H1 (cell line): Measurements from ENCODE around the gene NUP210L. TPM values are rescaled to one million over a fixed set of nuclear protein-coding genes. Genes with fewer than 3 reads are reported as not detected.

Experiments
- CTCF ChIA-PET: fragments of 300-600 bp; sonication (Branson Sonifier 250); formaldehyde crosslinking; loops from one replicate; lab custom pipeline; 2021; ENCODE audit not compliant: partially characterized antibody; lab: Charles Lee
- POLR2A ChIA-PET: fragments of 300-600 bp; sonication (Branson Sonifier 250); formaldehyde crosslinking; loops from one replicate; lab custom pipeline; 2021; ENCODE audit warnings: inconsistent platforms; ENCODE audit not compliant: partially characterized antibody; lab: Charles Lee
- DNase-seq, 2 experiments: peaks; one replicate each; pipeline versions ENCODE4 v3.0.0 to v3.0.0-alpha.2; 2010 to 2022; ENCODE audit warnings: low spot score in 2 of 2, low read depth in 1 of 2, mixed read lengths in 1 of 2
- FAIRE-seq: peaks from 2 replicates; lab custom pipeline; 2011; peaks lifted over from hg19 to GRCh38; lab: Jason Lieb, UNC
- H2AFZ ChIP-seq: 2 replicates; pipeline ENCODE4 v1.8.1; 2012; ENCODE audit warnings: low read length, inconsistent platforms
- H2AK5ac ChIP-seq: 2 replicates; pipeline ENCODE4 v1.6.1; 2013; ENCODE audit warnings: low read depth, low read length
- H2BK120ac ChIP-seq: replicated peaks from 2 replicates; pipeline ENCODE3; 2013; ENCODE audit warnings: low read depth, low read length, inconsistent platforms
- H2BK12ac ChIP-seq: 2 replicates; pipeline ENCODE4 v1.6.1; 2013; ENCODE audit warnings: low read depth, low read length
- H2BK15ac ChIP-seq: 2 replicates; pipeline ENCODE4 v1.6.1; 2013; ENCODE audit warnings: low read length
- H2BK20ac ChIP-seq: 2 replicates; pipeline ENCODE4 v1.6.1; 2013; ENCODE audit warnings: low read length
- H2BK5ac ChIP-seq: 2 replicates; pipeline ENCODE4 v1.6.1; 2013; ENCODE audit warnings: low read depth, low read length
- H3K14ac ChIP-seq: 2 replicates; pipeline ENCODE4 v1.6.1; 2013; ENCODE audit warnings: inconsistent platforms; ENCODE audit not compliant: insufficient read length
- H3K18ac ChIP-seq: 2 replicates; pipeline ENCODE4 v1.6.1; 2013; ENCODE audit warnings: low read length; ENCODE audit errors: extremely low read depth
- H3K23ac ChIP-seq: 2 replicates; pipeline ENCODE4 v1.6.1; 2013; ENCODE audit warnings: inconsistent platforms; ENCODE audit not compliant: insufficient read length
- H3K23me2 ChIP-seq: 2 replicates; pipeline ENCODE4 v1.6.1; 2013; ENCODE audit warnings: low read depth, low read length
- H3K27ac ChIP-seq: 2 replicates; pipeline ENCODE4 v1.6.1; 2011; ENCODE audit warnings: low read depth, low read length, inconsistent platforms
- H3K27me3 ChIP-seq, 4 experiments: replicated peaks in 1 of 4; 1 replicate in 1 of 4; 2 replicates in 3 of 4; pipeline versions ENCODE4 v1.6.1 to v1.8.1; 2011 to 2013; ENCODE audit warnings: low read length in 3 of 4, mild to moderate bottlenecking in 3 of 4, inconsistent platforms in 2 of 4, mixed read lengths in 2 of 4, moderate library complexity in 1 of 4; ENCODE audit not compliant: control insufficient read depth in 3 of 4, insufficient read depth in 3 of 4; ENCODE audit errors: extremely low read depth in 1 of 4
- H3K36me3 ChIP-seq, 4 experiments: 2 replicates each; pipeline versions ENCODE4 v1.6.1 to v1.8.1; 2011 to 2013; ENCODE audit warnings: mild to moderate bottlenecking in 4 of 4, low read length in 3 of 4, moderate library complexity in 2 of 4, control low read depth in 1 of 4, inconsistent platforms in 1 of 4; ENCODE audit not compliant: insufficient read depth in 4 of 4, control insufficient read depth in 2 of 4
- H3K4ac ChIP-seq: replicated peaks from 2 replicates; pipeline ENCODE3; 2013; ENCODE audit warnings: low read length, low read depth, mixed read lengths, inconsistent platforms; ENCODE audit not compliant: insufficient read length
- H3K4me1 ChIP-seq, 4 experiments: replicated peaks in 1 of 4; 1 replicate in 1 of 4; 2 replicates in 3 of 4; pipeline versions ENCODE4 v1.6.1 to v1.8.1; 2011 to 2013; ENCODE audit warnings: low read length in 3 of 4, inconsistent platforms in 2 of 4, mixed read lengths in 1 of 4; ENCODE audit not compliant: insufficient read depth in 4 of 4, control insufficient read depth in 3 of 4
- H3K4me2 ChIP-seq, 2 experiments: 2 replicates each; pipeline versions ENCODE4 v1.6.1 to v1.8.1; 2011 to 2013; ENCODE audit warnings: low read depth in 2 of 2, low read length in 2 of 2, control low read depth in 1 of 2, inconsistent platforms in 1 of 2, mild to moderate bottlenecking in 1 of 2; ENCODE audit not compliant: insufficient read depth in 1 of 2
- H3K4me3 ChIP-seq, 4 experiments: fragments of 200-600, 300-600 bp in 1 of 4; sonication (generic), shearing (Covaris generic), sonication (Bioruptor Twin) in 1 of 4; 2 replicates each; pipeline versions ENCODE4 v1.5.1 to v1.8.1; 2011 to 2016; ENCODE audit warnings: low read length in 4 of 4, low read depth in 3 of 4, control low read depth in 2 of 4, inconsistent platforms in 2 of 4, mild to moderate bottlenecking in 2 of 4, mixed read lengths in 1 of 4, moderate library complexity in 1 of 4; ENCODE audit not compliant: insufficient read depth in 2 of 4; ENCODE audit errors: extremely low read depth in 1 of 4
- H3K56ac ChIP-seq: replicated peaks from 2 replicates; pipeline ENCODE3; 2013; ENCODE audit warnings: low read depth, mild to moderate bottlenecking, mixed read lengths, low read length, inconsistent platforms; ENCODE audit not compliant: insufficient read length
- H3K79me1 ChIP-seq: 2 replicates; pipeline ENCODE4 v1.6.1; 2013; ENCODE audit warnings: low read depth, low read length, control low read depth
- H3K79me2 ChIP-seq, 2 experiments: 2 replicates each; pipeline versions ENCODE4 v1.6.1 to v1.8.1; 2012 to 2013; ENCODE audit warnings: low read length in 2 of 2, mild to moderate bottlenecking in 2 of 2, inconsistent platforms in 1 of 2; ENCODE audit not compliant: insufficient read depth in 2 of 2, control insufficient read depth in 1 of 2
- H3K9ac ChIP-seq, 4 experiments: replicated peaks in 1 of 4; 1 replicate in 1 of 4; 2 replicates in 3 of 4; pipeline versions ENCODE4 v1.6.1 to v1.8.1; 2011 to 2013; ENCODE audit warnings: low read depth in 3 of 4, low read length in 3 of 4, control low read depth in 2 of 4, mild to moderate bottlenecking in 2 of 4, moderate library complexity in 2 of 4, inconsistent platforms in 1 of 4; ENCODE audit errors: extremely low read depth in 1 of 4
- H3K9me3 ChIP-seq, 2 experiments: 2 replicates each; pipeline versions ENCODE4 v1.6.1 to v1.8.1; 2012 to 2013; ENCODE audit warnings: mild to moderate bottlenecking in 2 of 2, moderate library complexity in 2 of 2, control low read depth in 1 of 2, inconsistent platforms in 1 of 2, low read depth in 1 of 2, low read length in 1 of 2, mixed read lengths in 1 of 2; ENCODE audit not compliant: insufficient read depth in 2 of 2
- H4K20me1 ChIP-seq, 2 experiments: replicated peaks in 1 of 2; 2 replicates each; pipeline versions ENCODE3 to v1.8.1; 2011 to 2013; ENCODE audit warnings: inconsistent platforms in 2 of 2, low read length in 2 of 2, mild to moderate bottlenecking in 1 of 2; ENCODE audit not compliant: insufficient read depth in 2 of 2, control insufficient read depth in 1 of 2
- H4K5ac ChIP-seq: 2 replicates; pipeline ENCODE4 v1.6.1; 2013; ENCODE audit warnings: low read length, low read depth, mixed read lengths, inconsistent platforms; ENCODE audit not compliant: insufficient read length
- H4K8ac ChIP-seq: 2 replicates; pipeline ENCODE4 v1.8.0; 2013; ENCODE audit warnings: mild to moderate bottlenecking, moderate library complexity, low read length, inconsistent platforms; ENCODE audit not compliant: insufficient read depth; ENCODE audit errors: extremely low read depth
- H4K91ac ChIP-seq: replicated peaks from 2 replicates; pipeline ENCODE3; 2013; ENCODE audit warnings: low read length, mixed read lengths, inconsistent platforms; ENCODE audit not compliant: insufficient read length
- MAFK ChIP-seq: IDR thresholded peaks from 2 replicates; pipeline ENCODE4 v1.6.1; 2012; ENCODE audit warnings: low read depth, mild to moderate bottlenecking, improper control_type of control experiment, low read length
- RXRA ChIP-seq: IDR thresholded peaks from 2 replicates; pipeline ENCODE4 v1.6.1; 2011; ENCODE audit warnings: low read depth, mild to moderate bottlenecking, low read length, moderate library complexity; ENCODE audit not compliant: insufficient read depth
- polyA plus RNA-seq, 7 experiments: library from polyadenylated mRNA; depleted of rRNA in 3 of 7; stranded (reverse) in 5 of 7; unstranded in 2 of 7; fragments of >200 nt in 5 of 7; fragments of 200-250 nt in 2 of 7; gene quantifications; 1 replicate in 5 of 7; 2 replicates in 1 of 7; 4 replicates in 1 of 7; pipeline versions ENCODE4 v1.2.1 to v1.2.3, GENCODE V29; 2011 to 2013; ENCODE audit warnings: missing spikeins in 2 of 7, mixed read lengths in 2 of 7
- total RNA-seq: library from RNA; stranded (reverse); fragmentation: NEBNext Ultra II Directional; extraction: Animal tissue kit (Norgen Biotek cat#: 25700); gene quantifications from 2 replicates; pipeline ENCODE4 v1.2.1, GENCODE V29; 2021

The NUP210L gene
- total and polyA plus RNA-seq, 2 of the 8 experiments (the other 6 are each of a cell fraction or from before 2014, with no cell fraction given) = not detected

DNA sequence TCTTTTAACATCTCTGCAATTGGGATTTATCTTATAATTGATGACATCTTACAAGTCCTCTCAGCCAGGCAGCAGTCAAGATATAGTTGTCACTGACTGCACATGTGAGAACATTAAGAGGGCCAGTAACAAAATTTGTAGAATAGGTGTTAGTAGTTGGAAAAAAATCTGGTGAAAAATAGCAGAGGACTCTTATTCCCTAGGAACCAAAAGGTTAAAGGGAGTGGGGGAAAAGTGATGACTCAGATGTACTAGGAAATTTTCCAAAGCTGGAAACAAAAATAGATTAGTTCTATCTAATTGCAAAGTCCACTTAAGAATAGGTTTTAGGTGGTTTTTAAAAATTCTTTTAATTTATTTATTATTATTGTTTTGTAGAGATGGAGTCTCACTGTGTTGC lies 3.6 kb downstream of the NUP210L start:
- CTCF ChIA-PET = interaction anchor here (1.2 kb wide), 1 partner anchor 31 kb away, joined by 3 read pairs; no protein-coding TSS in a partner anchor

More for the DNA sequence above, 3.6 kb downstream of the NUP210L start:
- DNase-seq = no peak
- no peak overlapping the region for H3K4me2 ChIP-seq
- no peak overlapping the region for H3K18ac ChIP-seq
- H2BK15ac ChIP-seq = no peak overlapping the region
- no peak overlapping the region for H3K4me3 ChIP-seq
- H3K56ac ChIP-seq = no peak overlapping the region
- H2AK5ac ChIP-seq = no peak overlapping the region
- no peak for TF ChIP-seq RXRA
- peak; percentile 7; the same call in 1 of the 2 replicates for TF ChIP-seq MAFK
- H3K4me1 ChIP-seq = peaks cover 0 to 3% (median 0%) of the 10 kb centered on the region in 4 experiments; a peak in 1 of 7 replicates
- no peak overlapping the region for H3K14ac ChIP-seq
- H2BK120ac ChIP-seq = no peak overlapping the region
- POLR2A ChIA-PET = interaction anchor here (0.9 kb wide), 1 partner anchor 9 kb away, joined by 3 read pairs; no protein-coding TSS in a partner anchor
- peaks cover 0 to 13% (median 4%) of the 10 kb centered on the region in 4 experiments; a peak in 2 of 8 replicates for H3K36me3 ChIP-seq
- FAIRE-seq = no peak
- H3K27me3 ChIP-seq = no peaks in the 10 kb centered on the region
- H3K23ac ChIP-seq = no peak overlapping the region
- no peak overlapping the region for H2BK12ac ChIP-seq
- no peak overlapping the region for H4K5ac ChIP-seq
- H3K9ac ChIP-seq = no peak overlapping the region
- no peak overlapping the region for H2BK5ac ChIP-seq
- H3K79me2 ChIP-seq = no peaks in the 10 kb centered on the region
- H3K79me1 ChIP-seq = no peaks in the 10 kb centered on the region
- H4K20me1 ChIP-seq = no peaks in the 10 kb centered on the region
- no peak overlapping the region for H2BK20ac ChIP-seq
- H3K9me3 ChIP-seq = no peaks in the 10 kb centered on the region
- no peak overlapping the region for H4K91ac ChIP-seq
- no peak overlapping the region for H4K8ac ChIP-seq
- H2AFZ ChIP-seq = no peak overlapping the region
- no peaks in the 10 kb centered on the region; the same call in 1 of the 2 replicates for H3K23me2 ChIP-seq
- no peak overlapping the region for H3K4ac ChIP-seq
- no peak overlapping the region for H3K27ac ChIP-seq
